Endothelial cell of hepatic sinusoid (primary cell): ENCODE data around the gene CD74.

ENCODE experiments used
- in situ Hi-C: cut with HindIII; loops from 2 replicates; pipeline ENCODE4 v1.10.0; 2017; ENCODE audit warnings: low sequenced_read_pairs

CD74 gene

DNA sequence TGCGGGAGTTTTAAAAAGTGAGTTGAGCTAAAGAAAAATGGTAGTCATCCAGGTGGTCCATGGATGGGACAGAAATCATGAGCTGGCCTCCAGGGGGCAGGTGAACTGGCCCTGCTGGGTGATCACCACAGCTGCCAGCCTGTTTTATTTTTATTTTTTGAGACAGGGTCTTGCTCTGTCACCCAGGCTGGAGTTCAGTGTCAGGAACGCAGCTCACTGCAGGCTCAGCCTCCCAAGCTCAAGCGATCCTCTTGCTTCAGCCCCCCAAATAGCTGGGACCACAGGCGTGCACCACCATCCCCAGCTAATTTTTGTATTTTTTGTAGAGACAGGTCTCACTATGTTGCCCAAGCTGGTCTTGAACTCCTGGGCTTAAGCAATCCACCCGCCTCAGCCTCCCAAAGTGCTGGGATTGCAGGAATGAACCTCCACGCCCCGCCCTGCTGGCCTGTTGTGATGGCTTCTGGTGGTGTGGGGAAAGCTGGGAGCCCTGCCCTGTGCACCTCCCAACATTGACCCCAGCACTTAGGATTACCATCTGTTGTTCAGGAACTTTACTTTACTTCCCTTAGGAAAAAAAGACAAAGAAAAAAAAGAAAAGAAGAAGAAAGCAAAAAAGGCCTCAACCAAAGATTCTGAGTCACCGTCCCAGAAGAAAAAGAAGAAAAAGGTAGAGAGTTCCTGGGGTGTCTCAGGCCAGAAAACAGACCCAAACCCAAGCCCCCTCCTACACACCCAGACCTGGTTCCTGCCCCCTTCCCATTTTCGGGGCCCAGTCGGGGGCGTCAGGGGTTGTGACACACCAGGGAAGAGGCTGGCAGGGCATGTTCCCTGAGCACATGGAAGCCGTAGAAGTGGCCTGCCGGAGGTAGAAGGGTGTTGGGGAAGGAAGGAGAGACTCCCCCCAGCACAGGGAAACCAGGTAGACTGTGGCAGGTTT, 14.7 kb downstream of the CD74 start:
- in situ Hi-C loops: no loop called here

DNA sequence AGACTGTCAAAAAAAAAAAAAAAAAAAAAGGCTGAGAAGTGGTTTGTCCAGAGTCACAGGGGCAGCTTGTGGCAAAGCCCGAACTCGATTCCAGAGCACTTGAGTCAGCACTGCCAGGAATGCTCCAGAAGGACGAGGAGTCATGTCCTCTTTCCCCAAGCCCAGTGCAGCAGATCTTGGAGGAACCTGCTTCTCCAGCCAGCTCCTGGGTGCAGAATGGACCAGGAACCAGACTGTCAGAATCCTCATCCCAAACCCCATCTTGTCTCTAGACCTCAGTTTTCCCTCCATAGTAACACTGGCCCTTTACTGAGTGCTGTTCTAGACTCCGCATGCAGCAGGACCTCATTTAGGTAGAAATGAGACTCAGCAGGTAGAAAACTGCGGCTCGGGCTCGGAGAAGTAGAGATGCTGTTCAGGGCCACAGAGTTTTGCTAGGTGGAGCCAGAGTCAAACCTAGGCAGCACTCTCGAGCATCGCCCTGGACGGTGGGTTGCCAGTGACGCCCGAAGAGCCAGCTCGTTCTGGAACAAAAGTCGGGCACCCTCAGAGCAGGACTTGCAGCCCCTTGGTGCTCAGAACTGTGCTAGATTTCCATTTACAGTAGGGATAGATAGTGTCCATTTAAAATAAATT, 15.4 kb downstream of the CD74 start:
- in situ Hi-C loops: no loop called here

DNA sequence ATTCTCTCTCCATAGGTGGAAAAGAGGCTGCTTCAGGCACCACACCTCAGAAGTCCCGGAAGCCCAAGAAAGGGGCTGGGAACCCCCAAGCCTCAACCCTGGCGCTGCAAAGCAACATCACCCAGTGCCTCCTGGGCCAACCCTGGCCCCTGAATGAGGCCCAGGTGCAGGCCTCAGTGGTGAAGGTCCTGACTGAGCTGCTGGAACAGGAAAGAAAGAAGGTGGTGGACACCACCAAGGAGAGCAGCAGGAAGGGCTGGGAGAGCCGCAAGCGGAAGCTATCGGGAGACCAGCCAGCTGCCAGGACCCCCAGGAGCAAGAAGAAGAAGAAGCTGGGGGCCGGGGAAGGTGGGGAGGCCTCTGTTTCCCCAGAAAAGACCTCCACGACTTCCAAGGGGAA, 16.4 kb downstream of the CD74 start:
- in situ Hi-C loops: no loop called here

DNA sequence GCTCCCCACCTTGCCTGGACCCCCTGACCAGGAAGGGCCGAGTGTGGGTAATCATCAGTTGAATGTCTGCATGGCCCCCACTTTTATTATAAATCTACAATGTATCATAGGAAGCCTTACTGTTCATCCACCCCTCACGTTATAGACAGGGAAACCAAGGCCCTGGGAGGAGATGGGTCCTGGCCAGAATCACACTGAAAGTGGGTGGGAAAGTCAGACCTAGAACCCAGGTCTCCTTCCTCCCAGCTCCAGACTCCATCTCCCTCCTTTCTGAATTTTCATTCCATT, 17.1 kb downstream of the CD74 start:
- in situ Hi-C loops: no loop called here

DNA sequence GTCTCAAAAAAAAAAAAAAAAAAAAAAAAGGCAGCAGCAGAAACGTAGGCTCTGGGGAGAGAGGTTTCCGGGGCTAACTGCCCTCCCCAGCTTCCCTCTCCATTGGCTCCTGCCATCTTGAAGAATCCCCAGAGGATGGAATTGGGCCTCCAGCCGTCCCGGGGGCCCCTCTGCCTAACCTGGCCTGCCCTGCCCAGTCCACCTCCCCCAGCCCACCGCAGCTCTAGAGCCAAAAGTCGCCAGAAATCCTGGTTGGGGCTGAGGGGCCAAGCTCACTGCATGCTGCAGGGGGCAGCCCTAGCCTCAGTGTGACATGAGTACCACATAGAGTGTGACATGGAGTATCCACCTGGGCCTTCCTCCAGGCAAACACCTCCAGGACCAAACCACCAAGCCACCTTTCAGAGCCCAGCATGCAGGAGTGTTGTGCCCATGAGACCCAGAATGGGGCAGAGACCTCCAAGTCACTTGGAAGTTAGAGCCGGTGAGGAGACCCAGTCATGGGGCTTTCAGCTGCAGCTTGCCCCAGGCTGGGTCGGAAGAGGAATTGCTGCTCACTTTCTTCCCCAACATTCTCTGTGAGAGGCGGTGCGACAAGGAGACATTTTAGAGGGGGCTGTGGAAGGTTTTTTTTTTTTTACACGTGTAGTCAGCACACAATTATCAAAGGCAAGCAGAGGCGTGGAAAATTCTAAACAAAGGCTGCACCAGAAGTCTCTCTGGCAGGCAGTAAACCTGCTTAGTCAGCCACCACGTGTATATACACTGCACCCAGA, 17.6 kb downstream of the CD74 start:
- in situ Hi-C loops: no loop called here

DNA sequence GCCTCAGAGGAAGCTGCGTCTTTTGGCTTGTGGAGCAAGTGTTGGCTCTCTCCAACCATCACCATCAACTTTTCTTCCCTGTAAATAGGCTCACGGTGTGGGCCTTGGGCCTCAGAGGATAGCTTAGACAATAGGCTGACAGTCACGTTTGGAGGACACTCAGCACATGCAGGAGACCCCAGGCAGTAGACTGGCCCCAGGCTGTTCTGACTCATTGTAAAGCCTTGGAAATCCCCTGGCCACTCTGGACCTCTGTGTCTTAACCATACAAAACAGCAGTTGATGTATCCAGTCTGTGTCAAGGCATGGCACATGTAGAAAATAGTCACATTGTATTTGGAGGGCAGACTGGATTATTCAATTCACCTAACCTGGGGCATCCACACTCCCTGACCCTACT, 18.6 kb downstream of the CD74 start:
- in situ Hi-C loops: no loop called here

DNA sequence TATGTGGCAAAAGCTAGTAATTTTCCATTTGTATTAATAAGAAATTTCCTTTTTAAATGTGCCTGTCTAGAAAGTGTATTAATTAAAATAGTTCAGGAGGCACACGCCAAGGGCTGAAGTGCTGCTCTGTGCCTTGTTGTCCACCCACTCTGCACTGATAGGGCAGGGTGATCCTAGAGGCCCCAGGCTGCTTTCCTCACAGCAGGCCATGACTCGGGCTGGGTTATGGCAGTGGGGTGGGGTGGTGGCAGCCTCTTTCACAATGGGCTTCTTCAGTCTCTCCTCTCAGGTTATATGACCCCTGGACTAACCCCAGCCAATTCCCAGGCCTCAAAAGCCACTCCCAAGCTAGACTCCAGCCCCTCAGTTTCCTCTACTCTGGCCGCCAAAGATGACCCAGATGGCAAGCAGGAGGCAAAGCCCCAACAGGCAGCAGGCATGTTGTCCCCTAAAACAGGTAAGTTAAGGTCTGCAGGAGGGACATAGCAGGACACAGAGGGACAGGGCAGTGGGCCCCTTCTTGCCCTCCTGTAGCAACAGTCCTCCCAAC, 19.5 kb downstream of the CD74 start:
- in situ Hi-C loops: no loop called here

DNA sequence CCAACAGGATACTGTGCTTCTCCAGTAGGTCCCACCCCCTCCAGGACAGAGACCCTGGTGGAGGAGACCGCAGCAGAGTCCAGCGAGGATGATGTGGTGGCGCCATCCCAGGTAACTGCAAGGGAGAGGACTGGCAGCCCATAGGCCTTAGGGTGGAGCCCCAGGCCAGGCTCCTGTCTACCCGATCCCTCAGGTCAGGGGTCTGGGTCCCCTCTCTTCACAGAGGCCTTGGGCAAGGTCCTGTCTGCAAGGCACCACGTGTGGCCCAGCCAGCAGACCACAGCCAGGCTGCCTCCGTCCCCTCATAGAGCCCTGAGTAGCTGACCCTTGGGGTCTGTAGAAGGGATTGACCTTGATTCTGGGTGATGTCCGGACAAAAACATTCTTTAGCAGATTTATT, 20.0 kb downstream of the CD74 start:
- in situ Hi-C loops: no loop called here

DNA sequence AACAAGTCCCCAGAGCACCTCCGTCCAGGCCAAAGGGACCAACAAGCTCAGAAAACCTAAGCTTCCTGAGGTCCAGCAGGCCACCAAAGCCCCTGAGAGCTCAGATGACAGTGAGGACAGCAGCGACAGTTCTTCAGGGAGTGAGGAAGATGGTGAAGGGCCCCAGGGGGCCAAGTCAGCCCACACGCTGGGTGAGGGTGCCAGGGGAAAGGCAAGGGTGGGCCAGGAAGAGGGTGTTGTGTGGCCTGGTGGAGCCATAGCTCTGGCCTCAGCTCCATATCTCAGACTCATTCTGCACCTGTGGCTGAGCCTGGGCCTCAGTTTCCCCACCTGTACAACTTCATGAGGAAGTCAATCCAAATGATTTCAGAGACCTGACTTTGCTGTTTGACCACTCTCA, 20.7 kb downstream of the CD74 start:
- in situ Hi-C loops: no loop called here

DNA sequence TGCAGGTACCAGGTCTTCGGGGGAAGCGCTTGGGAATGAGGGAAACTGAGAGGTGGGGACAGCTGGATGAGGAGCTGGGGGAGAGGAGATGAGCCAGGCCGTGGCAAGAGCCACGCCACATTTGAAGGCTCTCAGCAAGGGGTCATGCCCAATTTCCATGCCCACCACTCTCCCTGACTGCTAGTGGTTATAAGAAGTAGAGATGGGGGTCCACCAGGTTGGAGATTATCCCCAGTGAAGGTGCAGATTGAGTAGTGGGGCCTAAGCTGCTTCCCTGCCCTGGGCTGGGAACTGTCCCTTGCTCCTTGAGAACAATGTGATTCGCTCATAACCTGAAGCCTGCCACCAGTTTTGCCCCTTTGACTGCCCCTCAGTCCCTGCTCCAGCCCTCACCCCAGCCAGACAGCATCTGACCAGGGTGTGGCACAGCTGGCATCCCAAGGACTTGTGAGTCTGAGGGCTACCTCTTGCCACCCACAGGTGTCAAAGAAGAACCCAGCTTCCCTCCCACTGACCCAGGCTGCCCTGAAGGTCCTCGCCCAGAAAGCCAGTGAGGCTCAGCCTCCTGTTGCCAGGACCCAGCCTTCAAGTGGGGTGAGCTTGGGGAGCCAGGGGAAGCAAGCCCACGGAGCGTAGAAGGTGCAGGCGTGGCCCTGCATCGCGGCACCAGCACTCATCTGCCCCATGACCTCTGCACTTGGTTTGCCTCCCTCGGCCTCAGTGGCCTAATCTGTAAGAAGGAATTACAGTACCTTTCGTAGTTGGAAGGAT, 21.5 kb downstream of the CD74 start:
- in situ Hi-C loops: no loop called here

DNA sequence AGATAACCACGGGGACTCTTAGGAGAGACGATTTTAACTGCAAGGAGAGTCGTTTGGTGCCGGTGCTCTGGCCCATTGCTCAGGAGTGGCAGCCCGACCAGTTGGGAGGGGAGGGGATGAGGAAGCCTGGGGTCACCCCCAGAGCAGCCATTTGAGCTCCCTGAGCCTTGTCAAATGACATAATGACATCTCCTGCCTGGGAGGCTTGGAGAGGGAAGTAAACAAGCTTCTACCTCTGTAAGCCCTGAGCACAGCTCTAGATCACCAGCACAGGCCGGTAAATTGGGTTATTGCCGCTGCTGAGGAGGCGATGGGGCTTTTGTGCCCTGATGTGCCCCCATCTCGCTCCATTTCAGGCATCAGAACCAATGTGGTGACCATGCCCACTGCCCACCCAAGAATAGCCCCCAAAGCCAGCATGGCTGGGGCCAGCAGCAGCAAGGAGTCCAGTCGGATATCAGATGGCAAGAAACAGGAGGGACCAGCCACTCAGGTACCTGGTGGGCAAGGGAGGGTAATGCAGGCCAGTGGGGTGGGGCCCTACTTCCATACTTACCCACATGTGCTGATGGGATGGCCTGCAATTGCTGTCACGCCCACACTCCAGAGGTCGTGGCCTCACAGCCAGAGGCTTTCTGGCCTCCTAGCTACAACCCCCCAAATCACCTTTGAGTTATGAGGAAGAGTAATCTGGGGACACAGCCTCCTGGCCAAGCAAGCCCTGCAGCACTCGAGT, 23.0 kb downstream of the CD74 start:
- in situ Hi-C loops: loop anchor here (10.0 kb wide), 2 partner anchors 75 to 135 kb away; no protein-coding TSS in a partner anchor

DNA sequence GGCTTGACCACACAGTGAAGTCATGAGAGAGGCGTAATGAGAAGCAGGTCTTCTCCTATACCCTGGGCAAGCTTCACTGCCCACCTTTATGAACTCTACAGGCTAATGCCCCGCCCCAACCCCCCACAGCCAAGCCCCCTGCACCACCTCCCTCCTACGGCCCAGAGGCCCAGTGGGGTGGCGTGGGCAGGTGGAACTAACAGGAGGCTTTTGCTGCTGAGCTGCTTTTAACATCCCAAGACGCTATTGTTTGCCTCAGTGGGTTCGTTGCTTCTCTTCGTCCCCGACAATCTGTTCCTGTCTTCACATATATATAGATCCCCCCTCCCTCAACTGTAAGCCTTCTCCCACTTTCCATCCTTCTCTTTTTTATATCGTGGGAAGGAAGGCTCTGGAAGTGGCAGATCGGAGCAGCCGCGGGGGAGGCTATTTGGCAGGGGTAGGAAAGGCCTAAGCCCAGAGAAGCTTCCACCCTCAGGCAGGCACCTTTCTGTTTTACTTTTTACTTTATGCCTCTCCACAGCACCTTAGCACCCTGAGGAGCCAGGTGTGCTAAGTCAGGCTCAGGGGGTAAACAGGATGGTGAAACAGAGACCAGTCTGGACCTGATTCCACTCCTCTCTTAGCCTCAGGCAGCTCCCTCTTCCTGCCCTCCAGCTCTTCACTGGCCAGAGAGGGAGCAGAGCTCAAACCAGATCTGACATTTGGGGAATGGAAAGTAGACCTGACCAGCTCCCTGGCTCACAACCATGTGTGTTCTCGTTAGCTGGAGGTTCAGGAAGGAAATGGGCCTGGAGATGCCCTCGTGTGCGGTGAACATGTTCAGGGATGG, 26.5 kb downstream of the CD74 start:
- in situ Hi-C loops: loop anchor here (10.0 kb wide), 2 partner anchors 79 to 139 kb away; no protein-coding TSS in a partner anchor

DNA sequence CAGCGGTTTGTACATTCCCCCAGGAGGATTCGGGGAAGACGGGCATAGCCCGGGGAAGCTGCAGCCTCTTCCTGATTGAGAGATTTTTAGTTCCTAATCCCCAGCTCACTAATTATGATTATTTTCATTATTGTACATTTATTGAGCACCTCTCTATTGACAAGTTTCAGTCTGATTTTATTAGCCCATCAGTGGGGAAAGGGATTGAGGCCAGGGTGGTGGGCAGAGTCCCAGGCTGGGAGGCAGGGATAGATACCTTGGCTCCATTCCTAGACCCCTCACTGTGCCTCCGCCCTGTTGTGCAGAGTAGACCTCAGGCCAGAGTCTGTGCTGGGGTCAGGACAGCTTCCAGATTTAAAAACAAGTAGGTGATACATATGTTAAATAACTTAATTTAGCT, 28.0 kb downstream of the CD74 start:
- in situ Hi-C loops: loop anchor here (10.0 kb wide), 2 partner anchors 80 to 140 kb away; no protein-coding TSS in a partner anchor

DNA sequence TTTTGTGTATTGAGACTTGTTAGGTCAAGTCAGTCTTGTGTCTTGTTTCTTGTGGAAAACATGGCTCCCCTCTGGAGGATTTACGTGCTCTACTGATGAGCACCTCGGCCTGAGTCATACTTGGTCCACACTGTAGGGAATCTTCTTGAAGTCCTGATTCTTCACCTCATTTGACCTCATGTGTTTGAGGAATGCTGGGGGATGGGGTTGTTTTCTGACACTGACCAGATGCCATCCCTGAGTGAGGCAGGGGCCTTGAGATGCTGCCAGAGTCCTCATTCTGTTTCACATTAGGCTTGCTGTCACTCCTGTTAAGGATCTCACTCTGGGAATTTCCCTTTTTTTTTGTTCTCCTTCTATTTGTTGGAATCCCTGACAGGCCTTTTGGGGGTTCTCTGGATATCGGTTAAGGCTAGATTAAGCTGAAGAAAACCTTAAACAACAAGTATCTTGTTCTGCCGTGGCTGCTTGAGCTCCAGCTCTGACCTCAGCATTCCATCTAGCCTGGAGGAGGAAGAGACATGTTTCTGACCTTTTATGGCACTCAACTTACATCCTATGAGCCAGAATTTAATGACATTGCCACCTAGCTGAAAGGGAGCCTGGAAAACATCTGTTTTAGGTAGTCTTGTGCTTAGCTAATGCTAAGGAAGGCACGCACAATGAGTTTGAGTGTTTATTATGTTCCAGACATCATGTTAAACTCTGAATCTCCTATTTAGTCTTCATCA, 34.6 kb downstream of the CD74 start:
- in situ Hi-C loops: no loop called here

DNA sequence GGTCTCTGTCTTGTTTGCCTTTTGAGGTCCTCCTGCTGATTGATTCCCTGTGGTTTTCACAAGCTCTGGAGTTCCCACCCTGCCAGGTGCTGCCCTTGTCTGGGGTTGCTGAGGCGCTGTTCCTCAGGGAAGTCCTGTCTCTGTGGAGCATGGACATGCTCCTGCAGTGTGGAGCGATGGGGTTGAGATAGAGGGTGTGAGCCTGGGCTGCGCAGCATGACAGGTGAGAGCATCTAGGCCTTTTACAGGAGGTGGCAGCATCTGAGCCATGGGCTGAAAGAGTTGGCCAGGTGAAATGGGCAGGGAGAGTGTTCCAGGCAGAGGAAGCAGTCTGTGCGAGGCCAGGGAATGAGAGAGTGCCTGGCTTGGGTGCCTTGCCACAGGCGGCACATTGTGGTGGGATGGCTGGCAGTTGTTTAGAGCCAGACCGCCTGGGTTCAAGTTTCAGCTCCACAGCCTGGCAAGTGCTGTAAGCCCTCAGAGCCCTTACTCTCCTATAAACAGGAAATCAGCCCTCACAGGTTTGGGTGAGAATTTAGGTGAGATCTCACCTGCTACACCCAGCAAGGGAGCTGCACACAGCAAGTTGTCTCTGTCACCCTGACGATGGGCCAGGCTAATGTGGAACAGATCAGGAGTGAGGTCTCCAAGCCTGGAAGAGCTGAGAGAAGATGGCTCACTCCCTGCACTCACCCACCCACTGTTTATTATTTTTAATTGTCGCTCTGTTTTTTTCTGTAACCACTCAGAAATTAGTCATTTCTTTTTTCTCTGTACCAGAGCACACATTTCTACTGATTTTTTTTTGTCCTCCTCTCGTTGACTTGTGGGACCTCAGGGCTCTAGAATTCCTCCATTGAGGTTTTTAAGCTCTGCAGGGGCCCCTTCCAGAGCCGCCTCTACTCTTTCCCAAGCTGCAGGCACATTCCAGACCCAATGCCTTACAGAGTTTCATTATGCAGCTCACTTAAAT, 35.6 kb downstream of the CD74 start:
- in situ Hi-C loops: no loop called here

DNA sequence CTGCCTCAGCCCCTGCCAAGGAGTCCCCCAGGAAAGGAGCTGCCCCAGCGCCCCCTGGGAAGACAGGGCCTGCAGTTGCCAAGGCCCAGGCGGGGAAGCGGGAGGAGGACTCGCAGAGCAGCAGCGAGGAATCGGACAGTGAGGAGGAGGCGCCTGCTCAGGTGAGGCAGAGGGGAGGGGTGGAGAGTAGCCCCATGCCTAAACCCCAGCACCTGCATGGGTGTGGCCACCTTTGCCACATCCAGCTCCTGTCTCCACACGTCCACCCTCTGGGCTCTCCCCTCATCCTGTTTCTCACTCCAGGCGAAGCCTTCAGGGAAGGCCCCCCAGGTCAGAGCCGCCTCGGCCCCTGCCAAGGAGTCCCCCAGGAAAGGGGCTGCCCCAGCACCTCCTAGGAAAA, 38.1 kb downstream of the CD74 start:
- in situ Hi-C loops: no loop called here

DNA sequence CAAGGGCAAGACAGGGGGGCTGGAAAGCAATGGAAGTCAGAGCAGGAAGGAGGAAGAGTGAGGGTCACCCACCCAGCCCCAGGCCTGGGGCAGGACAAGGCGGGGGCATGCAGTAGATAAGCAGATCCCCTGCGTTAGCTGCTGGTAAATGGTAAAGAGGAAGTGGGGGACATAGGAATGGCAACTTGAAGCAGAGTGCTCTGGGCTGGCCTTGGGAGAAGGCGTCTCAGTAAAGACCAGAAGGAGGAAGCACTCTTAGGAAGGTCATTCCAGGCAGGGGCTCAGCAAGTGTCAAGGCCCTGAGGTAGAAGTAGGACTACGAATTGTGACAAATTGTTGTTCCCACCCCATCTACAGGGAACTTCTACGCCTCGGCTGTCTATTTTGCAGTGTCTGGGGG, 40.1 kb downstream of the CD74 start:
- in situ Hi-C loops: no loop called here
